ENCODE measurements around the gene SPATA7.

DNA sequence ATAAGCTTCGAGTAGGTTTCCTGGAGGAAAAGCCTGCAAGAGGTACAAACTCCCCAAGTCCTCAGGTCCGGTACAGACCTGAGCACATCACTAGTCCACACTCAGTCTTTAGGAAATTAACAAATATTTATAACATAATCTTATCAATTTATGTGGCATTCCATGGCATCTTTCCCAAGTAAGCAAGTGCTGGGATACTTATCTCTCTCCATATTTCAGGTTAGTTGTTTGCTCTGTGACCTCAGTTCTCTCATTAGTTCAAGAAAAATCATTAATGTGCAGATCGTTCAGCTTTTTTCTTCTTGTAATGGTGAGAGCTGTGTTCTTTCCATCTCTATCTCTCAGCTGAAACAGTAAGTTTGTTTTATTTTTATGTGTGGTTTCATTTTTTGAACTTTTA, 34.7 kb downstream of the SPATA7 start:
- no peak for TF ChIP-seq EZH2 (IDR thresholded peaks at IDR 0.05; ENCODE audit: borderline replicate concordance)
- no peak for TF ChIP-seq CTCF (IDR thresholded peaks at IDR 0.05; ENCODE audit: poor library complexity)
